Rectal smooth muscle tissue (tissue), 1 donor: ENCODE data around the gene BAX.

Source experiments
- H3K27ac ChIP-seq: one replicate; pipeline ENCODE4 v1.7.0; 2013; ENCODE audit warnings: low read depth, low read length, inconsistent platforms
- H3K27me3 ChIP-seq: one replicate; pipeline ENCODE4 v1.7.0; 2013; ENCODE audit warnings: low read length; ENCODE audit not compliant: control insufficient read depth, insufficient read depth
- H3K36me3 ChIP-seq: one replicate; pipeline ENCODE4 v1.7.0; 2013; ENCODE audit warnings: low read length; ENCODE audit not compliant: control insufficient read depth, insufficient read depth
- H3K4me1 ChIP-seq: one replicate; pipeline ENCODE4 v1.7.0; 2013; ENCODE audit warnings: low read length; ENCODE audit not compliant: control insufficient read depth, insufficient read depth
- H3K4me3 ChIP-seq: one replicate; pipeline ENCODE4 v1.7.0; 2013; ENCODE audit warnings: low read length
- H3K9ac ChIP-seq: one replicate; pipeline ENCODE4 v1.7.0; 2013; ENCODE audit warnings: low read length

BAX gene

DNA sequence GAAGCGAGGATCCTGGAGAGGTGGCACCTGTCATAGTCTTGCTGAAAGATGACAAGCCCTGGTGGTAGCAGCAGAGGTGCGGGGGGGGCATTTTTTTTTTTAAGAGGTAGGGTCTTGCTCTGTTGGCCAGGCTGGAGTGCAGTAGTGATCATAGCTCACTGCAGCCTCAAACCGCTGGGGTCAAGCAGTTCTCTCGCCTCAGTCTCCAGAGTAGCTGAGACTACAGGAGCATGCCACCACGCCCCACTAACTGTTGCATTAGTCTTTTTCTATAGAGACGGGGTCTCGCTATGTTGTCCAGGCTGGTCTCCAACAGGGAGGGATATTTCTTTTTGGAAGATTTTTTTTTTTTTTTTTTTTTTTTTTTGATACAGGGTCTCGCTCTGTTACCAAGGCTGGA, 3.3 kb downstream of the BAX start:
- peaks cover 4% of the 10 kb centered on the region for H3K4me1 ChIP-seq

DNA sequence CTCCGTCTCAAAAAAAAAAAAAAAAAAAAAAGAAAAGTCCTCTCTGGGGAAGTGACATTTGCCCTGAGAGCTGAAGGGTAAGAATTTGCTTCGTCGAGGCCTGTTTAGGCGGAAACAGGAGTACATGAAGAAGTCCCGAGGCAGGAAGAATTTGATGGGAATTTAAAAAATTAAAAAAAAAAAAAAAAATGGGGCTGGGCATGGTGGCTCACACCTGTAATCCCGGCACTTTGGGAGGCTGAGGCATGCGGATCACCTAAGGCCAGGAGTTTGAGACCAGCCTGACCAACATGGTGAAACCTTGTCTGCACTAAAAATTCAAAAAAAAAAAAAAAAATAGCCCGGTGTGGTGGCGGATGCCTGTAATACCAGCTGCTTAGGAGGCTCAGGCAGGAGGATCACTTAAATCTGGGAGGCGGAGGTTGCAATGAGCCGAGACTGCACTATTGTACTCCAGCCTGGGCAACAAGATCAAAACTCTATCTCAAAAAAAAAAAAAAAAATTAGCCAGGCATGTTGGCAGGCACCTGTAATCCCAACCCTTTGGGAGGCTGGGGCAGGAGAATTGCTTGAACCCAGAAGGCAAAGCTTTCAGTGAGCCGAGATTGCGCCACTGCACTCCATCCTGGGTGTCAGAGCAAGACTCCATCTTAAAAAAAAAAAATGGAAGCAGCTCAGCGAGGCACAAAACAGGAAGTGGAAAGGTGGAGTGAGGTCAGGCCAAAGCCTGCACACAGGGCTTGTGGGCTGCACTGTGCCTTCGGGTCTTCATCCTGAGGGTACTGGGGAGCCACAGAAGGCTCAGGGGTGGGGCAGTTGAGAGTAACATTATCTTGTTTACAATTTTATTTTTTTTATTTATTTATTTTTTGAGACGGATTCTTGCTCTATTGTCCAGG, 4.9 kb downstream of the BAX start:
- Histone ChIP-seq H3K36me3 (no peaks in the 10 kb centered on the region), H3K27ac (no peak overlapping the region), H3K9ac (no peak overlapping the region), H3K27me3 (no peaks in the 10 kb centered on the region), H3K4me3 (no peak overlapping the region), H3K4me1 (peaks cover 19% of the 10 kb centered on the region)

More for the DNA sequence above, 3.3 kb downstream of the BAX start:
- Histone ChIP-seq H3K9ac (no peak overlapping the region), H3K27ac (no peak overlapping the region), H3K4me3 (no peak overlapping the region), H3K27me3 (no peaks in the 10 kb centered on the region), H3K36me3 (no peaks in the 10 kb centered on the region)

DNA sequence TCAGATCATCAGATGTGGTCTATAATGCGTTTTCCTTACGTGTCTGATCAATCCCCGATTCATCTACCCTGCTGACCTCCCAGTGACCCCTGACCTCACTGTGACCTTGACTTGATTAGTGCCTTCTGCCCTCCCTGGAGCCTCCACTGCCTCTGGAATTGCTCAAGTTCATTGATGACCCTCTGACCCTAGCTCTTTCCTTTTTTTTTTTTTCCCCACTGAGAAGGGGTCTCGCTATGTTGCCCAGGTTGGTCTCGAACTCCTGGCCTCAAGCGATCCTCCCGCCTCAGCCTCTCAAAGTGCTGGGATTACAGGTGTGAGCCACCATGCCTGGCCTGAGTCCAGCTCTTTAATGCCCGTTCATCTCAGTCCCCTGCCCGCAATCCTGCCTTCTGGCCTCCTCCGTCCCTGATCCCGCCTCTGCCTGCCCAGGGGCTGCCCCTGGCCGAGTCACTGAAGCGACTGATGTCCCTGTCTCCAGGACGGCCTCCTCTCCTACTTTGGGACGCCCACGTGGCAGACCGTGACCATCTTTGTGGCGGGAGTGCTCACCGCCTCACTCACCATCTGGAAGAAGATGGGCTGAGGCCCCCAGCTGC, 6.5 kb downstream of the BAX start:
- Histone ChIP-seq H3K9ac (no peak overlapping the region), H3K4me1 (peaks cover 16% of the 10 kb centered on the region), H3K27me3 (no peaks in the 10 kb centered on the region), H3K4me3 (no peak overlapping the region), H3K36me3 (peaks cover under 1% of the 10 kb centered on the region), H3K27ac (no peak overlapping the region)

DNA sequence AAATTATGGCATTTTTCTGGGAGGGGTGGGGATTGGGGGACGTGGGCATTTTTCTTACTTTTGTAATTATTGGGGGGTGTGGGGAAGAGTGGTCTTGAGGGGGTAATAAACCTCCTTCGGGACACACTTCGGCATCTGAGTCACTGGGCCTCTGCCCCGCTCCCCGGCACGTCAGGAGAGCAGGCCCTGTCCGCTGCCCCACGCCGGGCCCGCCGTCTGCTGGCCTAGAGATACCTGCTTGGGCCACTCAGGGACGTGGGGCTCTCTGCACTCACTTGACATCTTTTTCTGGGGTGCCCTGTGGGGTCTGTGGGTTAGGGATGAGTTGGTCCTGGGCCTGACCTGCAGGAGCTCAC, 7.0 kb downstream of the BAX start:
- peaks cover 5% of the 10 kb centered on the region for H3K36me3 ChIP-seq
- H3K9ac ChIP-seq: peak overlapping the region; percentile 49
- H3K27ac ChIP-seq: peak overlapping the region; percentile 24
- no peak overlapping the region for H3K4me3 ChIP-seq
- no peaks in the 10 kb centered on the region for H3K27me3 ChIP-seq
- H3K4me1 ChIP-seq: peaks cover 21% of the 10 kb centered on the region

DNA sequence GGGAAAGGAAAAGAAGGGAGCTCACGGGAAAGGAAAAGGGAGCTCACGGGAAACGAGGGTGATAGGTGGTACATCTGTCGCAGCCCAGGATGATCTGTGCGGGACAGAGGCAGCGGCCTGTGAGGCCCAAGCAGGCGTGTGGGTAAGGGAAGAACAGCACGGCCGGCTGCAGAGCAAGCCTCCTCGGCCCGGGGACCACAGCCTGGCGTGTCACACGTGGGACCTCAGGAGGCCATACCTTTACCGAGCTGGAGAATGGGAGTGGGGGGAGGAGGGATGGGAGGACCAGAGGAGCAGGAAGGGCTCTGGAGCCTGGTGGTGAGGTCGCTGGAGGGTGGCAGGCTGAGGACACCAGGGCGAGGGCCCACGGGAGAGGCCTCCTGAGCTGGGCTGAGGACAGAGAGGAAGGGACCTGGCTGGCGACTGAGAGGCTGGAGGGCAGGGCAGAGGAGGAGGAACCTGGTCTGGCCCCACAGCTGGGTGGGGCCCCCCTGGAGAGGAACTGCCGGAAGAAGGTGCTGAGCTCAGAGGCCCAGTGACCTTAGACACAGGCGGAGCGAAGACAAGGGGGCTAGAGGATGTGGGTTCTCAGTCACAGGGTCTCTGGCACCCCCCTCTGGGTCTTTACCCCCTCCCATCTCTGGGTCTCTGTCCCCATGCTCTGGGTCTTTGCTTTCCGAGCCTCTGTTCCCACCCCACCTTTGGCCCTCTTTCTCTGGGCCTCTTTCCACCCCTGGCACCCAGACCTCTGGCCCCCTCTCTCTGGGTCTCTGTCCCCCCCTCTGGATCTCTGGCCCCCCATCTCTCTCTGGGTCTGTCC, 7.6 kb downstream of the BAX start:
- Histone ChIP-seq H3K27me3 (no peaks in the 10 kb centered on the region), H3K27ac (peak overlapping the region; percentile 40), H3K4me1 (peaks cover 24% of the 10 kb centered on the region), H3K36me3 (peaks cover 9% of the 10 kb centered on the region), H3K9ac (peak overlapping the region; percentile 49), H3K4me3 (peak overlapping the region; percentile 9)

DNA sequence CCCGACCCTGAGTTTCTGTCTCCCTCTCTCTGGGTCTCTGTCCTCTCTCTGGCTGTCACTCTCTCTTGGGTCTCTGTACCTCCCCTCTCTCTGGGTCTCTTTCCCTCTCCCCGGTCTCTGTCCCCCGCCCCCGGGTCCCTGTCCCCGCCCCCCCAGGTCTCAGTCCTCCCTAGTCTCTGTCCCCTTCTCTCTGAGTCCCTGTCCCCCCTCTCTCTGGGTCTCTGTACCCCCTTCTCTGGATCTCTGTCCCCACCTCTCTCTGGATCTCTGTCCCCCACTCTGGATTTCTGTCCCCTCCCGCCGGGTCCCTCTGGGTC, 8.1 kb downstream of the BAX start:
- Histone ChIP-seq H3K4me1 (peaks cover 24% of the 10 kb centered on the region), H3K27ac (peak overlapping the region; percentile 40), H3K36me3 (peaks cover 9% of the 10 kb centered on the region), H3K4me3 (peak overlapping the region; percentile 9), H3K27me3 (no peaks in the 10 kb centered on the region), H3K9ac (peak overlapping the region; percentile 49)

DNA sequence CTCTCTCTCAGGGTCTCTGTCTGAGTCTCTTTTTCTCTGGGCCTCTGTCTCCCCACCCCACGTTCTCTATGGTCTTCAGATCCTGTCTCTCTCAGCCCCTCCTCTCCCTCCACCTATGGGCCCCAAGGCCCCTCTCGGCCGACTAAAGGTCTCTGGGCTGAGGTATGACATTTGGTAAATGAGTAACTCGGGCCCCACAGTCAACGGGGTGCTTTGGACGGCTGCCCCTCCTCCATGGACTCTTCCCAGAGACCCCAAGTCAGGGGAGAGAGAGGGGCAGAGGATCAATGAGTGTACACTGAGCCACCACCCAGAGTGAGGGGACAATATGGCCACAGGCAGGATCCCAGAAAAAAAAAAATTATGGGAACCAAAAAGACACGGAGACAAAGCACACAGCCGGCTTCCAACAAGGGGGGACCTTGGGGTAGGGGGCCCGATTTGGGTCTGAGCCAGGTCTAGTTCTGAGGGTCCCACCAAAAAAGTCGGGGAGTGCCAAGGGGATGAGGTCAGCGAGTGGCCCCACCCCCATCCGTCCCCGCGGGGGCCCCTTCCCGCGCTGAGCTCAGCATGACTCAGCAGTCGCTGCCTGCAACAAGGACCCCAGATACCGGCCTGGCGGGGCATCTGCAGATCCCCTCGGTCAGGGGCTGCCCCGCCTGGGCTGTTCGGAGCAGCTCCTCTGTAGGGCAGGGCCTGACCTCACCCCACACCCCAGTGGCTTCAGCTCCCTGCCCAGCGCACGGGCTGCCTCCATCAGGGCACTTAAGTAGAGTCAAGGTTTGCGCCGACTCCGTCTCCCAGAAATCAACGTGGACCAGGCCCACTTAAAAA, 8.9 kb downstream of the BAX start:
- Histone ChIP-seq H3K27ac (peak overlapping the region; percentile 90), H3K9ac (peak overlapping the region; percentile 32), H3K36me3 (peaks cover 9% of the 10 kb centered on the region), H3K27me3 (no peaks in the 10 kb centered on the region), H3K4me1 (peaks cover 24% of the 10 kb centered on the region), H3K4me3 (peak overlapping the region; percentile 57)

DNA sequence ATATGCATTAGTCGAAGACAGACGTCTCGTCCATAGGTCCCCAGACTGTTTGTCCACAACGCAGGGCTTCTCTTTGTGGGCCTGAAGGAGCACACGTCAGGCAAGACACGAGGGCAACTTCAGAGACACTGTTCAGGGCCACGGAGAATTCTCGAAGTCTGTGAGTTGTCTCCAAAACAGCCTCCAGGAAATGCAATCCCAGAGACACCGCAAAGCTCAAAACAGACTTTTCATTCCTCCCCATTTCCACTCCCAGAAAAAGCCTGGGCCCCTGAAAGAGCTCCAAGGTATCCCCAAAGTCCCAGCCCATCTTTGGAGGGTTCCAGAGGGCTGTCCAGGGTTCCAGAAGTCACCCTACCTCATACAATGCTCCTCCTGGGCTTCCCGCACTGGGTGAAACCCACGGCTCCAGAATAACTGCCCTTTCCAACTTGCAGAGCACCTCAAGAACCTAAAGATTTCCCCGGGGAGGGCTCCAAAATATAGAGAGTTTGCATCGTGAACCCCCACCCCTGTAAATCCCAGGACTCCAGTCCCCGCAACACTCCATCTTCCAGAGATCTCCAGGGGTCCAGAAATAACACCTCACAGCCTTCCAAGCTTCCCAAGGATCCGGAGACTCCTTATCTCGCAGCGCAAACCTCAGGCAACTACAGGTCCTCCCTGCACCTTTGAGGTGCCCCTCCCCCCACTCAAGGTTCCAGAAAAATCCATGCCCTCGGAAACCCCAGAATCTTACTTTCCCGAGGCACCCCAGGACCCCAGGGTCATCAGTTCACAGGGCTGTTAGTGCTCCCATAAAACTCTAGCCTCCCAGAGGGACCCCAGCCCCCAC, 9.7 kb downstream of the BAX start:
- Histone ChIP-seq H3K4me1 (peaks cover 24% of the 10 kb centered on the region), H3K4me3 (peak overlapping the region; percentile 57), H3K9ac (peak overlapping the region; percentile 41)

DNA sequence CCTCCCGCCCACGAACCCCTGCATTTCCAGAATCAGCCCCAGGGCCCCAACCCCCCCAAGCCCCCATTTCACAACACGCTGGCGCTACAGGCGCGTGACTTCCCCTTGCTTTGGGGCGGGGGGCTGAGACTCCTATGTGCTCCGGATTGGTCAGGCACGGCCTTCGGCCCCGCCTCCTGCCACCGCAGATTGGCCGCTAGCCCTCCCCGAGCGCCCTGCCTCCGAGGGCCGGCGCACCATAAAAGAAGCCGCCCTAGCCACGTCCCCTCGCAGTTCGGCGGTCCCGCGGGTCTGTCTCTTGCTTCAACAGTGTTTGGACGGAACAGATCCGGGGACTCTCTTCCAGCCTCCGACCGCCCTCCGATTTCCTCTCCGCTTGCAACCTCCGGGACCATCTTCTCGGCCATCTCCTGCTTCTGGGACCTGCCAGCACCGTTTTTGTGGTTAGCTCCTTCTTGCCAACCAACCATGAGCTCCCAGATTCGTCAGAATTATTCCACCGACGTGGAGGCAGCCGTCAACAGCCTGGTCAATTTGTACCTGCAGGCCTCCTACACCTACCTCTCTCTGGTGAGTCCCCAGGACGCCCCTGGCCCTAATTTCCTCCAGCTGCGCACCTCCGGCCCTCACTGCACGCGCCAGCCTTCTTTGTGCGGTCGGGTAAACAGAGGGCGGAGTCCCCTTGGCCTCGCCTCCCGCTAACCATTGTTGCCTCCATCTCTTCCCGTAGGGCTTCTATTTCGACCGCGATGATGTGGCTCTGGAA, 10.5 kb downstream of the BAX start, which contains the start of gene FTL:
FTL (plus strand) TSS at position 270 of the 766 bp plus-strand sequence; CDS start at position 469, 199 bp downstream.
- Histone ChIP-seq H3K27me3 (no peaks in the 10 kb centered on the region), H3K4me3 (peak within 1 kb of the TSS; percentile 69), H3K27ac (peak within 1 kb of the TSS; percentile 92), H3K36me3 (peaks cover 13% of the 10 kb centered on the region), H3K9ac (peak within 1 kb of the TSS; percentile 83), H3K4me1 (peaks cover 24% of the 10 kb centered on the region)

More for the DNA sequence above, 9.7 kb downstream of the BAX start:
- Histone ChIP-seq H3K36me3 (peaks cover 9% of the 10 kb centered on the region), H3K27ac (peak overlapping the region; percentile 90), H3K27me3 (no peaks in the 10 kb centered on the region)

DNA sequence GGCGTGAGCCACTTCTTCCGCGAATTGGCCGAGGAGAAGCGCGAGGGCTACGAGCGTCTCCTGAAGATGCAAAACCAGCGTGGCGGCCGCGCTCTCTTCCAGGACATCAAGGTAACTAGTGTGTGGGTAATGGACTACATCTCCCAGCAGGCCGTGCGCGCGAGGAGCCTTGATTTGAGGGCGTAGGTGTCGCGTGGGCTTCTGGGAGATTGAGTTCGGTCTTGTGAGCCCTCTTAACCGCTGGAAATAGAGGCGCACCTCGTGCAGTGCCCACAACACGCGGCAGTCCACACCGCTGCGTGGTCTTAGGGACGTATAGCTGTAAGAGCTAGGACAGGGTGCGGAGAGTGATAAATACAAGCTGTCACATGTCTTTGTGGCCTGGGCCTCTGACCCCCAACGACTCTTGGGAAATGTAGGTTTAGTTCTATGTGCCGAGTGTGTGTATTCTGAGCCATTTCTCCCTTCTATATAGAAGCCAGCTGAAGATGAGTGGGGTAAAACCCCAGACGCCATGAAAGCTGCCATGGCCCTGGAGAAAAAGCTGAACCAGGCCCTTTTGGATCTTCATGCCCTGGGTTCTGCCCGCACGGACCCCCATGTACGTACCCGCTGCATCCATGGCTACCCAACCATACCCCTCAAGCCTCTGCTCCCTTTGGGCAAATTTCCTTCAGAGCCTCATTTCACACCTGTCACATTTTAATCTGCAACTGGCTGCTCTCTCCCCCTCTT, 11.3 kb downstream of the BAX start:
- peaks cover 13% of the 10 kb centered on the region for H3K36me3 ChIP-seq
- H3K4me1 ChIP-seq: peaks cover 24% of the 10 kb centered on the region

More for the DNA sequence above, 11.3 kb downstream of the BAX start:
- Histone ChIP-seq H3K9ac (peak overlapping the region; percentile 83), H3K4me3 (peak overlapping the region; percentile 69), H3K27me3 (no peaks in the 10 kb centered on the region), H3K27ac (peak overlapping the region; percentile 92)
